Tibial artery (tissue), 4 donors: ENCODE results near the gene FETUB.

ENCODE experiments used
- DNase-seq, 2 donors: peaks; one replicate each; pipeline ENCODE4 v3.0.0-alpha.2; 2019
- H3K27ac ChIP-seq, 2 donors: fragments of 200-600 bp; sonication (generic) in 1 of 2; 1 replicate in 1 of 2; 2 replicates in 1 of 2; pipeline ENCODE4 v1.5.1; 2018 to 2019; ENCODE audit warnings: mild to moderate bottlenecking in 1 of 2
- H3K27me3 ChIP-seq, 2 donors: fragments of 200-600 bp; sonication (generic) in 1 of 2; one replicate each; pipeline versions ENCODE4 v1.5.1 to v1.6.0; 2016 to 2019
- H3K36me3 ChIP-seq, 3 donors: fragments of 200-600 bp; sonication (generic) in 2 of 3; one replicate each; pipeline ENCODE4 v1.5.1; 2016 to 2019; ENCODE audit warnings: mild to moderate bottlenecking in 2 of 3
- H3K4me1 ChIP-seq, 4 donors: fragments of 200-600 bp; sonication (generic) in 2 of 4; 1 replicate in 3 of 4; 2 replicates in 1 of 4; pipeline ENCODE4 v1.5.1; 2016 to 2019
- H3K4me3 ChIP-seq, 2 donors: fragments of 200-600 bp; sonication (generic) in 1 of 2; 1 replicate in 1 of 2; 2 replicates in 1 of 2; pipeline ENCODE4 v1.5.1; 2018 to 2019; ENCODE audit warnings: mild to moderate bottlenecking in 2 of 2
- H3K9me3 ChIP-seq, 3 donors: fragments of 200-600 bp; sonication (generic) in 1 of 3; one replicate each; pipeline ENCODE4 v1.5.1; 2016 to 2019
- intact Hi-C: fragments of 100-400 bp; cut with DNase I; formaldehyde crosslinking; loops from one replicate; pipeline ENCODE4 v1.15.0; 2023; ENCODE audit warnings: low total_unique reads
- TF ChIP-seq, protein P1 (sequence below), 2 experiments: fragments of 200-600 bp in 1 of 2; fragments of 450-650 bp in 1 of 2; IDR thresholded peaks; one replicate each; pipeline ENCODE4 v1.5.1; 2017 to 2019; ENCODE audit warnings: antibody characterized with exemption in 2 of 2, mild to moderate bottlenecking in 1 of 2, moderate library complexity in 1 of 2

Gene FETUB

DNA sequence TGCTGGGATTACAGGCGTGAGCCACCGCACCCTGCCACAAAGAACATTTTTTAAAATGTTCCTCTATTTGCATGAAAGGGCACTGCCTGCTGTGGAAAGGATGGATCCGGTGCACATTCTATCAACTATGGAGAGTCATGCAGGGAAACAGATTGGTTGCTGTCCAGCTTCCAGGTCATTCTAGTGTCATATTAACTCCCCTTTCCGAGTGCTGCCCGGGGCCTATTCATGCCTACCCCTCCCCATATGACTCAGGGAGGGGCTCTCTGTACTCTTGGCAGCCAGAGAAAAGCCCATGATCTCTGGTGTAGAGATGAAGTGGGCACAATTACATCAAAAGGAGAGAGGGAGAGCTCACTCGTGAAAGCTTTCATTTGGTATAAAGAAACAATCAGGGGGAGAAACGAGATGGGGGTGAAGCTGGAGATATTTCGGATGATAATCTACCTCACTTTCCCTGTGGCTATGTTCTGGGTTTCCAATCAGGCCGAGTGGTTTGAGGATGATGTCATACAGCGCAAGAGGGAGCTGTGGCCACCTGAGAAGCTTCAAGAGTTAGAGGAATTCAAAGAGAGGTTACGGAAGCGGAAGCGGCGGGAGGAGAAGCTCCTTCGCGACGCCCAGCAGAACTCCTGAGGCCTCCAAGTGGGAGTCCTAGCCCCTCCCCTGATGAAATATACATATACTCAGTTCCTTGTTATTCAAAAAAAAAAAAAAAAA lies 43.5 kb upstream of the FETUB start:
- intact Hi-C loops, result no loop called here
- no peaks in the 10 kb centered on the region for H3K27me3 ChIP-seq
- no peak overlapping the region for H3K27ac ChIP-seq
- H3K4me1 ChIP-seq, result no peaks in the 10 kb centered on the region
- no peaks in the 10 kb centered on the region for H3K9me3 ChIP-seq
- H3K4me3 ChIP-seq, result no peak overlapping the region
- no peaks in the 10 kb centered on the region for H3K36me3 ChIP-seq
- TF ChIP-seq, protein P1, sequence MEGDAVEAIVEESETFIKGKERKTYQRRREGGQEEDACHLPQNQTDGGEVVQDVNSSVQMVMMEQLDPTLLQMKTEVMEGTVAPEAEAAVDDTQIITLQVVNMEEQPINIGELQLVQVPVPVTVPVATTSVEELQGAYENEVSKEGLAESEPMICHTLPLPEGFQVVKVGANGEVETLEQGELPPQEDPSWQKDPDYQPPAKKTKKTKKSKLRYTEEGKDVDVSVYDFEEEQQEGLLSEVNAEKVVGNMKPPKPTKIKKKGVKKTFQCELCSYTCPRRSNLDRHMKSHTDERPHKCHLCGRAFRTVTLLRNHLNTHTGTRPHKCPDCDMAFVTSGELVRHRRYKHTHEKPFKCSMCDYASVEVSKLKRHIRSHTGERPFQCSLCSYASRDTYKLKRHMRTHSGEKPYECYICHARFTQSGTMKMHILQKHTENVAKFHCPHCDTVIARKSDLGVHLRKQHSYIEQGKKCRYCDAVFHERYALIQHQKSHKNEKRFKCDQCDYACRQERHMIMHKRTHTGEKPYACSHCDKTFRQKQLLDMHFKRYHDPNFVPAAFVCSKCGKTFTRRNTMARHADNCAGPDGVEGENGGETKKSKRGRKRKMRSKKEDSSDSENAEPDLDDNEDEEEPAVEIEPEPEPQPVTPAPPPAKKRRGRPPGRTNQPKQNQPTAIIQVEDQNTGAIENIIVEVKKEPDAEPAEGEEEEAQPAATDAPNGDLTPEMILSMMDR (IDR thresholded peaks at IDR 0.05), result no peak
- no peak for DNase-seq

DNA sequence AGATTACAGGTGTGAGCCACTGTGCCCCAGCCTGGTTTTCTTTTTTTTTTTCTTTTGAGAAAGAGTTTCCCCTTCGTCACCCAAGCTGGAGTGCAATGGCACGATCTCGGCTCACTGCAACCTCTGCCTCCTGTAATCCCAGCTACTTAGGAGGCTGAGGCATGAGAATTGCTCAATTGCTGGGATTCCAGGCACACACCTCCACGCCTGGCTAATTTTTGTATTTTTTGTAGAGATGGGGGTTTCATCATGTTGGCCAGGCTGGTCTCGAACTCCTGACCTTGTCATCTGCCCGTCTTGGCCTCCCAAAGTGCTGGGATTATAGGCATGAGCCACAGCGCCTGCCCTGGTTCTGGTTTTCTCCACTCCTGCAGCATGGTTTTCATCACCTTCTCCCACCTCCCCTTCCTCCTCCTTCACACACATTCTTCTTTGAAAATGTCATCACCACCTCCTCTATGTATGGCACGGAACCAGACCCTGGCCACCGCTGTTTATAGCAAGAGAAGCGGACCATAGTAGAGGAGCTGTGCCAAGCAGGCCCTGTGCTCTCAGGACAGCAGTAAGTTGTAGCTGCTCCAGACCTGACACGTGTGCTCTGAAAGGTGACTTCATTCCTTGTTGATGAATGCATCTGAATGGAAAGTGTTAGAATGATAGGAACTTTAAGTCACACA lies 42.0 kb upstream of the FETUB start:
- Histone ChIP-seq H3K4me1 (no peaks in the 10 kb centered on the region), H3K27me3 (no peaks in the 10 kb centered on the region), H3K9me3 (no peaks in the 10 kb centered on the region), H3K27ac (no peak overlapping the region), H3K4me3 (no peak overlapping the region), H3K36me3 (no peaks in the 10 kb centered on the region)
- TF ChIP-seq, protein P1 (IDR thresholded peaks at IDR 0.05), result no peak
- intact Hi-C loops, result no loop called here
- DNase-seq, result no peak

DNA sequence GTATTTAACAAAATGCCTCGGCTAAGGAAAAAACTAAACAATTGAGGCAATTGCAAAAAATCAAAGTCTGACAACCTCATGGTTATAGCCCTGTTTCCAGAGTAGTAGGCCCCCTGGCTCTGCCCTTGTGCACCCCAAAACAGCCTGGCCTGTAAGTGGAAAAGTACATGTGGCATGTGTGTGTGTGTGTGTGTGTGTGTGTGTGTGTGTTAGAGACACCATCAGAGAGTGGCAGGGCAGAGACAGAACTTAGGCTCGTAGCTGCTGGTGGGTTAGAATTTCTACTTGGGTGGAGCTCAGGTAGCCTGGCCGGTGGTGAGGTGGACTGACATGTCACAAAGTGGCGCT lies 41.4 kb upstream of the FETUB start:
- Histone ChIP-seq H3K36me3 (no peaks in the 10 kb centered on the region), H3K9me3 (no peaks in the 10 kb centered on the region), H3K27me3 (no peaks in the 10 kb centered on the region), H3K27ac (no peak overlapping the region), H3K4me1 (no peaks in the 10 kb centered on the region), H3K4me3 (no peak overlapping the region)
- intact Hi-C loops, result no loop called here
- DNase-seq, result no peak
- TF ChIP-seq, protein P1 (IDR thresholded peaks at IDR 0.05), result no peak

GRCh38 chr3:186599142-186599784 lies 40.9 kb upstream of the FETUB start:
- no peaks in the 10 kb centered on the region for H3K27me3 ChIP-seq
- intact Hi-C loops, result no loop called here
- no peaks in the 10 kb centered on the region for H3K36me3 ChIP-seq
- H3K4me3 ChIP-seq, result no peak overlapping the region
- no peak overlapping the region for H3K27ac ChIP-seq
- no peak for DNase-seq
- TF ChIP-seq, protein P1 (IDR thresholded peaks at IDR 0.05), result no peak
- H3K4me1 ChIP-seq, result no peaks in the 10 kb centered on the region
- no peaks in the 10 kb centered on the region for H3K9me3 ChIP-seq

- no peaks in the 10 kb centered on the region for H3K4me1 ChIP-seq
- H3K9me3 ChIP-seq, result no peaks in the 10 kb centered on the region
- DNase-seq, result no peak
- intact Hi-C loops, result loop anchor here (10.0 kb wide), 1 partner anchor 1075 kb away; the partner anchor contains the start of gene SST
- H3K27ac ChIP-seq, result no peak overlapping the region
- no peaks in the 10 kb centered on the region for H3K27me3 ChIP-seq
- no peaks in the 10 kb centered on the region for H3K36me3 ChIP-seq
- TF ChIP-seq, protein P1 (IDR thresholded peaks at IDR 0.05), result no peak
- H3K4me3 ChIP-seq, result no peak overlapping the region
Observed at GRCh38 chr3:186599785-186600166, 40.4 kb upstream of the FETUB start.
